HL-60 (cell line): ENCODE data around the gene SSTR1.

Experiments used
- DNase-seq, 2 experiments: peaks; one replicate each; pipeline ENCODE4 v3.0.0-alpha.2; 2010 to 2020; ENCODE audit warnings: low read depth in 1 of 2, low spot score in 1 of 2
- H3K27ac ChIP-seq: fragments of 250-450 bp; sonication (Bioruptor Pico); replicated peaks from 2 replicates; pipeline ENCODE4 v1.5.1; 2020; ENCODE audit warnings: mild to moderate bottlenecking, moderate library complexity
- H3K27me3 ChIP-seq: fragments of 250-450 bp; sonication (Bioruptor Pico); 2 replicates; pipeline ENCODE4 v1.5.1; 2021; ENCODE audit warnings: mild to moderate bottlenecking, moderate library complexity; ENCODE audit not compliant: insufficient read depth, poor library complexity, severe bottlenecking
- H3K4me3 ChIP-seq: replicated peaks from 2 replicates; pipeline ENCODE4 v1.5.1; 2011; ENCODE audit warnings: mild to moderate bottlenecking, control low read depth, low read length; ENCODE audit not compliant: insufficient read depth
- CTCF ChIP-seq: IDR thresholded peaks from one replicate; pipeline ENCODE4 v1.5.1; 2011; ENCODE audit warnings: low read length, control low read depth, inconsistent platforms; ENCODE audit not compliant: insufficient read depth
- GABPA ChIP-seq: IDR thresholded peaks from 2 replicates; pipeline ENCODE4 v1.6.1; 2012; ENCODE audit warnings: low read depth
- POLR2AphosphoS5 ChIP-seq: IDR thresholded peaks from 2 replicates; pipeline ENCODE4 v1.6.1; 2012; ENCODE audit warnings: low read depth
- REST ChIP-seq: IDR thresholded peaks from 2 replicates; pipeline ENCODE4 v1.6.1; 2012; ENCODE audit warnings: low read depth; ENCODE audit not compliant: insufficient replicate concordance
- SPI1 ChIP-seq: IDR thresholded peaks from 2 replicates; pipeline ENCODE4 v1.6.1; 2012; ENCODE audit warnings: low read depth, mild to moderate bottlenecking, borderline replicate concordance

Gene SSTR1

GRCh38 chr14:38238878-38239277, 31.2 kb downstream of the SSTR1 start:
- Histone ChIP-seq H3K4me3 (no peak overlapping the region), H3K27ac (no peak overlapping the region), H3K27me3 (no peaks in the 10 kb centered on the region)
- no peak for DNase-seq
- TF ChIP-seq SPI1 (no peak), GABPA (no peak), POLR2AphosphoS5 (no peak), CTCF (no peak), REST (no peak)

- no peak for DNase-seq
- TF ChIP-seq SPI1 (no peak), GABPA (no peak), REST (no peak), POLR2AphosphoS5 (no peak), CTCF (no peak)
- no peak overlapping the region for H3K4me3 ChIP-seq
- no peak overlapping the region for H3K27ac ChIP-seq
- H3K27me3 ChIP-seq: no peaks in the 10 kb centered on the region
These were observed 36.1 kb downstream of the SSTR1 start for GRCh38 chr14:38243696-38244240.

- H3K27ac ChIP-seq: no peak overlapping the region
- H3K27me3 ChIP-seq: peaks cover 2% of the 10 kb centered on the region
- no peak for TF ChIP-seq REST
- no peak for TF ChIP-seq GABPA
- TF ChIP-seq POLR2AphosphoS5: no peak
- no peak for TF ChIP-seq SPI1
- TF ChIP-seq CTCF: no peak
- H3K4me3 ChIP-seq: no peak overlapping the region
- DNase-seq: no peak
These were observed 40.8 kb downstream of the SSTR1 start for GRCh38 chr14:38248321-38249028.
